HG03196 (cell line): ENCODE measurements around the gene CCDC187.
"Not testable (repeated sequence)": the region's sequence is repeated elsewhere in the genome, so short reads cannot be mapped to it uniquely, and the experiment has no call there.

Source experiments
- ATAC-seq: cut with Tn5 transposase; IDR thresholded peaks from one replicate; pipeline ENCODE4 v1.9.1; 2021; ENCODE audit not compliant: unreplicated experiment

The CCDC187 gene

GRCh38 chr9:136244122-136244968, 59.5 kb downstream of the CCDC187 start:
- peak; percentile 31 for ATAC-seq

DNA sequence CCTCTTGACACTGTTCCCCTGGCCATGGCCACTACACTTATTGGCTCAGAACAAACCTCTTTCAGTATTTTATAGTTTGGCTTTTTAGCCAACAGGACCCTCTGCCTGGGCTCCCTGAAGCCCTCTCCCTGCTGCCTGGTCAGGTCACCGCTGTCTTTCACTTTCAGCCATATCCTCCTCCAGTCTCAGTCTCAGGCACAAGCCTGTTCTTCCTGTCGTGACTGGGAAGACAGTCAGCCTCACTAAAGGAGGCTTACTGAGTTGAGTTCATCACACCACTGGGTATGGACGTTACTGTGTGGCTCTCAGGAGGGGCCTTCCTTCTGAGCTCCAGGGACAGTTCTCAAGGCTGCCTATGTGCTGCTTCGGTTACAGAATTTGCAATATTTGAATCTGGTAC, 60.3 kb downstream of the CCDC187 start:
- no peak for ATAC-seq

GRCh38 chr9:136242918-136243525, 60.9 kb downstream of the CCDC187 start:
- ATAC-seq = no peak

GRCh38 chr9:136242248-136242647, 61.6 kb downstream of the CCDC187 start:
- no peak for ATAC-seq

DNA sequence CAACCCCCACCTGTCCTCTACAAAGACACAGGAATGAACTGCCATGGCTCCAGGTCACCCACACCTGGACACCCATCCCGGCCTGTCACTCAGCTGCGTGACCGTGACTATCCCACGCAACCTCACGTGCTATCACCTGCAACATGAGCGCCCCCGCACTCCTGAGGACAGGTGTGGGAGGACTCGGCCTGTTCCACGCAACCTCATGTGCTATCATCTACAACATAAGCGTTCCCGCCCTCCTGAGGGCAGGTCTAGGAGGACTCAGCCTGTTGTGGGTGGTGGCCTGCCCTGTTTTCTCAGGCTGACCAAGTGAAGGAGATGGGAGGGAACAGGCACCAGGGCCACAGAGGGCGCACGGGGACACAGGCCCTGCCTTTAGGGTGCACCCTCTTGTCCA, 62.4 kb downstream of the CCDC187 start:
- ATAC-seq = no peak

DNA sequence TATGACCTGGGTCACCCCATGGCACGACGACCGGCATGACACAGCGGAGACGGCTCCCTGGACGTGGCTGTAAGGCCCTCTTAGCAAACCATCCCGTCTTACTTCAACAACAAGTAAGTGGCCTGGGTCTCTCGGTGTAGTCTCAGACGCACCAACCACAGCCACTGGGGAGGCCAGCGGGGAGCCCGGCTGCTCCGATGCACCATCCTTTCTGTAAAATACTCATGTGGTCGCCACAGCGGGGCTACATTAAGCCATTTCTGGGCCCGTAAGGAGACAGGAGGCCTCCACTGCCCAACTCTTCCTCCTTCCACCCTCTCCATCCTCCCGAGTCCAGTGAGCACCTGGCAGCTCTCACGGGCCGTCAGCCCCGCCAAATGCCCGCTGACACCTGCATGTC, 63.0 kb downstream of the CCDC187 start:
- no peak for ATAC-seq

GRCh38 chr9:136239983-136240330, 63.9 kb downstream of the CCDC187 start:
- ATAC-seq = no peak

DNA sequence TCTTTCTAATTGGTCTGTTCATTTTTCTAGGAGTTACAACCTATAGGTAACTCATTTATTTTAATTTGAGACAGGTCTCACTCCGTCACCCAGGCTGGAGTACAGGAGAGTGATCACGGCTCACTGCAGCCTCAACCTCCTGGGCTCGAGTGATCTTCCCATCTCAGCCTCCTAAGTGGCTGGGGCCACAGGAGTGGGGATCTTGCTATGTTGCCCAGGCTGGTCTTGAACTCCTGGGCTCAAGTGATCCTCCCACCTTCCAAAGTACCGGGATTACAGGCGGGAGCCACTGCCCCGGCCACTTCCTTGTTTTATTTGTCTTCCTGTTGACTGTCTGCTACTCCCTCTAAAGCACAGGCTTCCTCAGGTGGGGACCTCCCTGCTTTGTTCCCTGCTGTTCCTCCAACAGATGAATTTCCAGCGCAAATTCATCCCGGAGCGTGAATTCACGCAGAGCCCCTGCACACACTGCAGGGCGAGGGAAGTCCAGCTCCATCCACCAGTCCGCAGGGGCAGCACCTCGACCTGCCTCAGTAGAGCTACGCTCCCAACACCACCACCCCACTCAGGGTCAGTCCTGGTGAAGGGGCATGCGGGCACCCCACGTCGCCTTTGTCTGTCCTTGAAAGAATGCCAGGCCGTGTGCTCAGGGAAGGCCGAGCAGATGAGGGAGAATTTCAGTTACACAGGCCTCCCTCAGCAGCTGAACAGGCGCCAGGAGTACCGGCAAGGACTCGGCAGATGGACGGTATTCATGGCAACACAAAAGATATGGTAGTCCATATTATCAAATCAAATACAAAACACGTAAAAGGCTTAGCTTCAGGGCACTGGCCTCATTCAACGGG, 64.5 kb downstream of the CCDC187 start:
- ATAC-seq = no peak

DNA sequence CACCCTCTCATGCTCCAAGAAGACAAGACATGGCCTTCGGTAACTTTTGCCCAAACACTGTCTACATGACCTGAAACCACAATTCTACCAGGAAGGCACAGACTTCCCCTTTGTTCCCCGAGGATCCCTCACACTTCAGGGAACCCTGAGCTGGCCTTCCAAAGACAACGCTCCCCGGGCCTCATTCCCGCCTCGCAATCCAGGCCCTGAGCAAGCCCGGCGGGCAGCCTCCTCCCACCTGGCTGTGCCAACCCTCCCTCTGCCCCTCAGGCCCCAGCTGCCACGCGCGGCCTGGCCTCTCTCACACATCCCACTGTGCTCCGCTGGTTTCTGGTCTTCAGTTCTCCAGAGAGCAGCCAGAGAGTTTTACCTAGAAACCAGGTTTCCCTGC, 65.6 kb downstream of the CCDC187 start:
- no peak for ATAC-seq

GRCh38 chr9:136237486-136238341, 66.2 kb downstream of the CCDC187 start:
- ATAC-seq = no peak

- ATAC-seq = not testable (repeated sequence)
Observed at GRCh38 chr9:136236471-136237410, 67.2 kb downstream of the CCDC187 start.

DNA sequence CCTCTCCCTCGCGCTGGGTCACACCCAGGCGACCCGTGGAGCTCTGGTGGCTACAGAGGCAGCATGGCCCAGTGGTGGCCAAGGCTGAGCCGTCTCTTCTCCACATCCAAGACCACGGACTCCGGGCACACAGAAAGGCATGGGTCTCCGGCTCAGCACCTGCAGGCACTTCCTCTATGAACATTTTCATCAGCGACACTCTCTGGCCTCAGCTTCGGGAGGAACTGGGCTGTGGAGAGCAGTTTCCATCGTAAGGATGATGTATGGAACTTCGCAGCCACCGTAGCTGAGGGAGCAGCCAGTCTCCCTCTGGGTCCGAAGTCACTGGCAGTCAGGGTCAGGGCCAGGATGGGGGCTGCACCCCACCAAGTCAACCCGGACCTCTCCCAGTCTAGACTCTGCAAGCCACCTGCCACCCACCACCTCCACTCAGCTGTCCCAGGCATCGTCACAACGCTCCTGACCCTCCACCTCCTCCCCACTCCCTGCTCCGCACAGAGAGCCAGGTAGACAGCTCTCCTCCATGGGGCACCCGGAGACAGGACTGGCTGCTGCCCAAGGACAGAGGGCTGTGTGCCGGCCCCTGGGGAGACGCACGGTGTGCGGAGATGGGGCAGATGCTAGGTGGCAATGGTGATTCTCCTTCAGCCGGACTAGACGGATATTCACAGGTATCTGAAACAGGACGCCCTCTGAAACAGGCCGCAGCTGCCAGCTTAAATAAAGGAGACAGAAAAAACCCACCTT, 68.0 kb downstream of the CCDC187 start:
- no peak for ATAC-seq

- ATAC-seq = no peak
Observed at GRCh38 chr9:136235171-136235570, 68.7 kb downstream of the CCDC187 start.

GRCh38 chr9:136234597-136234996, 69.3 kb downstream of the CCDC187 start:
- ATAC-seq = no peak

DNA sequence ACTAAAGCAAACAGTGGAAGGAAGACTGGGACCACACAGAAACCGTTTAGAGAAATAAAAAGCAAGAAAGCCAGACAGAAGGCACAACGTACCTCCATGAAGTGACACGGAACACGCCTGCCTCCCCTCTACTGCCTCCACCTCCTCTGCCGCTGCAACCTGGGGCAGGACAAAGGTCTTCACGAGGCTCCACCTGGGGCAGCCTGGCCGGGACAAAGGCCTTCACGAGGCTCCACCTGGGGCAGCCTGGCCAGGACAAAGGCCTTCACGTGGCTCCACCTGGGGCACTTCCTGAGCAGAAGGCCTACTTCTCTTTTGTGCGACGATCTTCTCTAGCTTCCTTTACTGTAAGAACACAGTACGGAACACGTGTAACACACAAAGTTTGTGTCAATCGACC, 70.0 kb downstream of the CCDC187 start:
- ATAC-seq = no peak

DNA sequence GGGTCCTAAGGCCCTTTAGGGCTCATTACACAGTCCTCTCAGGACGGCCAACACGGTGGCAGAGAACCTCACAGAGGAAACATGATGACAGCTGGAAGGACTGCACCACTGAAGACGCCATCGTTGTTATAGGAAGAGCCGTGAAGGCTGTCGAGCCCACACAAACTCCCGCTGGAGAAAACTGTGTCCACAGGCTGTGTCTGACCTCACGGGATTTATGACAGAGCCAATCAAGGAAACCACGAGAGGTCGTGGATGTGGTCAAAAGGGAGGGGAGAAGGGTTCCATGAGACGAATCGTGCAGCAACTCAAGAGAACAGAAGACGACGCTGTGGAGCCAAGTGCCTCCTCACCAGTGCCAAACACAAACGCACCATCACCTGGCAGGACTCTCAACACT, 70.5 kb downstream of the CCDC187 start:
- ATAC-seq = no peak

DNA sequence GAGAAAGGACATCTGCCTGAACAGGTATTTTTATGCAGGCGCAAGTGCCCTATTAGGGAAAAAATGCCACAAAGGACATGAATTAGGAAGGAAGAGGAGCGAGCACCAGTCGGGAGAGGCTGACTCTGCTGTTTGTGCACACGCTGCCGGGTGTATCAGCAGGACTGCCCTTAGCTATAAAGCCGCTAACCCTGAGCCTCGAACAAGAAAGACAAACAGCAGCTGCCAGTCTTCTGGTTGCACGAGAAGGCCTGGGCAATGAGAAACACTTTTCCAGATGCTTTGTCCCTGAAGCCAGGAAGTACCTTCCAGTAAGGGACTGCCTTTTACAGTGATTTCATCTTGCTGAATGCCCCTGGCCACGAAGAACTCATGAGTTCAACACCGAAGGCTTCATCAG, 70.9 kb downstream of the CCDC187 start:
- no peak for ATAC-seq

DNA sequence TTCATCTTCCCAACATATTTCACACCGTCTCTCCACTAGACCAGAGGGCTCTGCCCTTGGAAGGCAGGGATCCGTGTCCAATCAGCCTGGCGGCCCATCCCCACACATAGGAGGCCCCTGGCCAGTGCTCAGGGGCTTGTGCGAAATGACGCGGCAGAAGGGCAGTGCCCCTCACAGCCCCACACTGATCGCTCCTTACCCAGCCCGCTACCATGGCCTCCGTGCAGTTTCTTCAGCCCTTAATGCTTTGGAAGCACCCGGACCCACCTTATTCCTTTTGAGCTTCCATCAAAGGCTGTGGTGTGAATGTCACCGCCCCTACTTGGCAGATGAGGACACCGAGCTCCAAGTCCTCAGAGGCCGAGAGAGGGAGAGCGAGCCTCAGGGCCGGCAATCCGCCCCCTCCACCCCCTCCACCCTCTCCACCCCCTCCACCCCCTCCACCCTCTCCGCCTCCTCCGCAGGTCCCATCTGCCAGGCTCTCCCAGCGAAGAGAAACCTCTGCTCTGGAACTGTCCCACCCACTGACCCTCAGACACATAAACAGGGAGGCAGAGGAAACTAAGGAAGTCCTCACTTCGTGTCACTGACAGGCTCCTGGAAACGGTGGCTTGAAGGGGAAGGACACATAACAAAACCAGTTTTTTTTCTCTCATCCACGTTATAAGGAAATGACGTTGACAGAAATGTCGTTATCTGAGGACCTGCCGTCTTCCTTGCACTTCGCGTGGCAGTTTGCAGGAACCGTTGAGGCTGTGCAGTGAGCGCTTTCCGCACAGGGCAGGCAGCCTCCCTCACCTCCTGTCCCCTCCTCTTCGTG, 72.2 kb downstream of the CCDC187 start:
- no peak for ATAC-seq
